Astrocyte (in vitro differentiated cells and primary cell): ENCODE results near the gene ITPR2. TPM values are rescaled to one million over a fixed set of nuclear protein-coding genes. Genes with fewer than 3 reads are reported as not detected.

Experiments used
- DNase-seq: peaks from one replicate; pipeline ENCODE4 v3.0.0-alpha.2; 2010; ENCODE audit warnings: low read depth
- FAIRE-seq: peaks from 2 replicates; lab custom pipeline; 2011; peaks lifted over from hg19 to GRCh38; lab: Jason Lieb, UNC
- H2AFZ ChIP-seq: 2 replicates; pipeline ENCODE4 v1.6.0; 2012; ENCODE audit warnings: low read depth, low read length, inconsistent platforms
- H3K27ac ChIP-seq: 2 replicates; pipeline ENCODE4 v1.5.1; 2011; ENCODE audit warnings: low read depth, low read length, inconsistent platforms
- H3K27me3 ChIP-seq: 2 replicates; pipeline ENCODE4 v1.6.0; 2011; ENCODE audit warnings: low read length, inconsistent platforms; ENCODE audit not compliant: insufficient read depth
- H3K36me3 ChIP-seq: 2 replicates; pipeline ENCODE4 v1.5.1; 2011; ENCODE audit warnings: low read length, inconsistent platforms; ENCODE audit not compliant: insufficient read depth
- H3K4me1 ChIP-seq: 2 replicates; pipeline ENCODE4 v1.5.1; 2011; ENCODE audit warnings: low read length, inconsistent platforms; ENCODE audit not compliant: insufficient read depth
- H3K4me2 ChIP-seq: 2 replicates; pipeline ENCODE4 v1.6.0; 2012; ENCODE audit warnings: low read length, inconsistent platforms
- H3K4me3 ChIP-seq: 2 replicates; pipeline ENCODE4 v1.5.1; 2011; ENCODE audit warnings: low read depth, mild to moderate bottlenecking, low read length, inconsistent platforms; ENCODE audit not compliant: insufficient read depth
- H3K79me2 ChIP-seq: 2 replicates; pipeline ENCODE4 v1.6.0; 2012; ENCODE audit warnings: mild to moderate bottlenecking, low read length, inconsistent platforms; ENCODE audit not compliant: insufficient read depth
- H3K9ac ChIP-seq: 2 replicates; pipeline ENCODE4 v1.6.0; 2012; ENCODE audit warnings: mild to moderate bottlenecking, low read length, inconsistent platforms
- H3K9me3 ChIP-seq: 2 replicates; pipeline ENCODE4 v1.5.1; 2012; ENCODE audit warnings: low read depth, mild to moderate bottlenecking, low read length, inconsistent platforms; ENCODE audit not compliant: insufficient read depth
- H4K20me1 ChIP-seq: 2 replicates; pipeline ENCODE4 v1.6.0; 2012; ENCODE audit warnings: low read length, inconsistent platforms; ENCODE audit not compliant: insufficient read depth
- H3K27ac Mint-ChIP-seq: one replicate; pipeline ENCODE4 v1.8.0; 2021; ENCODE audit warnings: mild to moderate bottlenecking, mixed read lengths; ENCODE audit not compliant: unreplicated experiment
- H3K27me3 Mint-ChIP-seq: one replicate; pipeline ENCODE4 v1.8.0; 2021; ENCODE audit warnings: low read depth, mixed read lengths; ENCODE audit not compliant: unreplicated experiment
- H3K36me3 Mint-ChIP-seq: one replicate; pipeline ENCODE4 v1.8.0; 2021; ENCODE audit warnings: low read depth, mixed read lengths; ENCODE audit not compliant: unreplicated experiment
- H3K4me1 Mint-ChIP-seq: one replicate; pipeline ENCODE4 v1.8.0; 2021; ENCODE audit warnings: low read depth, mixed read lengths; ENCODE audit not compliant: unreplicated experiment
- H3K4me3 Mint-ChIP-seq: one replicate; pipeline ENCODE4 v1.8.0; 2021; ENCODE audit warnings: mild to moderate bottlenecking, moderate library complexity, mixed read lengths; ENCODE audit not compliant: unreplicated experiment
- H3K9me3 Mint-ChIP-seq: one replicate; pipeline ENCODE4 v1.8.0; 2021; ENCODE audit warnings: mild to moderate bottlenecking, mixed read lengths; ENCODE audit not compliant: unreplicated experiment
- EZH2 ChIP-seq: IDR thresholded peaks from 2 replicates; pipeline ENCODE4 v1.6.1; 2012; ENCODE audit warnings: mild to moderate bottlenecking, low read length, inconsistent platforms; ENCODE audit not compliant: insufficient read depth
- total RNA-seq: library from RNA; stranded (reverse); gene quantifications from 2 replicates; pipeline ENCODE4 v1.2.1, GENCODE V29; 2021
- TF ChIP-seq, protein P1 (sequence below): IDR thresholded peaks from 2 replicates; pipeline ENCODE4 v1.5.1; 2011; ENCODE audit warnings: low read depth, mild to moderate bottlenecking, inconsistent platforms, low read length, moderate library complexity; ENCODE audit not compliant: insufficient read depth

The ITPR2 gene
- total RNA-seq, 1 donor from 2014 or later, result 24.4 TPM

DNA sequence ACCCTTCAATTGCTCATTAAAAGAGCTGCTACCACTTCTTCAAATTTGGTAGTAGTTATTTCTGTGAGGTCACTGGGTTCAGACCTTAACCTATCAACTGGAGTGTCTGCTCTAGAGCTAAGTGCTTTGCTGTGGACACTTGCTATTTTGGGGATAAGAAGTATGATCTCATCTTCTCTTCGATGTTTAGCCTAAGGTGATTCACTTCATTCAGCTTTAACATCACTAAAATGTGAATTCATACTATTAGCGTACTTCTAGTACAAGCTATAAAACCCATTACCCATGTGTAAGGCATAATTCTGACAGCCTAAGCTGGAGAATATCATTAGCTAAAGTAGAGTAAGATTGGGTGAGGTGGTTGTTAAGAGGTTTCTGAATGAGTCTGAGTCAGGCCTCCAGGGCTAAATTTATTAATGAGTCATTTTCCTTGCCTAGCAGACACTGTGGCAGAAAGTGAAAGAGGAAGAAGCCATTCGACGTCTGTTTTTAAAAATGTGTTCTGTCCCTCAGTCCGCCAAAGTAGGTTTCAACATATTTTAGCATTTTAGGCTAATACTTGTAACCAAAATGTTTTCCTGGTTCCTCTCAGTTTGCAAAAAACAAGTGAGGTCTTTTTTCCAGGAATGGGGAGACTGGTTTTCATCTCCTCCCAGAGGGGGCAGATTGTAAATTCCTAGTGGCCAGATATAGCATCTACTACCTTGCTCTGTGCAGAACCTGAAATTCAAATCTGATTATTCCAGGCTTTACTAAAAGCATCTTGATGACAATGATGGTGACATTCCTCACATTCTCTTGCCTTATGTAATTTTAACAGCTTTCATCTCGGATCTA lies 534.0 kb downstream of the ITPR2 start:
- Histone ChIP-seq H3K36me3 (no peaks in the 10 kb centered on the region), H3K79me2 (no peaks in the 10 kb centered on the region), H3K9me3 (no peaks in the 10 kb centered on the region), H3K9ac (peak overlapping the region; percentile 78), H3K27me3 (no peaks in the 10 kb centered on the region), H3K4me1 (peaks cover 13% of the 10 kb centered on the region), H4K20me1 (no peaks in the 10 kb centered on the region), H2AFZ (peak overlapping the region; percentile 71), H3K27ac (peak overlapping the region; percentile 83), H3K4me2 (peak overlapping the region; percentile 87), H3K4me3 (peak overlapping the region; percentile 63)
- no peaks in the 10 kb centered on the region for H3K9me3 Mint-ChIP-seq
- DNase-seq (peak; percentile 88), FAIRE-seq (peak; percentile 92)
- H3K4me3 Mint-ChIP-seq, result no peak overlapping the region
- H3K27me3 Mint-ChIP-seq, result no peaks in the 10 kb centered on the region
- H3K36me3 Mint-ChIP-seq, result no peaks in the 10 kb centered on the region
- H3K4me1 Mint-ChIP-seq, result peaks cover 27% of the 10 kb centered on the region
- H3K27ac Mint-ChIP-seq, result peak overlapping the region; percentile 54
- TF ChIP-seq EZH2, result no peak
- TF ChIP-seq, protein P1, sequence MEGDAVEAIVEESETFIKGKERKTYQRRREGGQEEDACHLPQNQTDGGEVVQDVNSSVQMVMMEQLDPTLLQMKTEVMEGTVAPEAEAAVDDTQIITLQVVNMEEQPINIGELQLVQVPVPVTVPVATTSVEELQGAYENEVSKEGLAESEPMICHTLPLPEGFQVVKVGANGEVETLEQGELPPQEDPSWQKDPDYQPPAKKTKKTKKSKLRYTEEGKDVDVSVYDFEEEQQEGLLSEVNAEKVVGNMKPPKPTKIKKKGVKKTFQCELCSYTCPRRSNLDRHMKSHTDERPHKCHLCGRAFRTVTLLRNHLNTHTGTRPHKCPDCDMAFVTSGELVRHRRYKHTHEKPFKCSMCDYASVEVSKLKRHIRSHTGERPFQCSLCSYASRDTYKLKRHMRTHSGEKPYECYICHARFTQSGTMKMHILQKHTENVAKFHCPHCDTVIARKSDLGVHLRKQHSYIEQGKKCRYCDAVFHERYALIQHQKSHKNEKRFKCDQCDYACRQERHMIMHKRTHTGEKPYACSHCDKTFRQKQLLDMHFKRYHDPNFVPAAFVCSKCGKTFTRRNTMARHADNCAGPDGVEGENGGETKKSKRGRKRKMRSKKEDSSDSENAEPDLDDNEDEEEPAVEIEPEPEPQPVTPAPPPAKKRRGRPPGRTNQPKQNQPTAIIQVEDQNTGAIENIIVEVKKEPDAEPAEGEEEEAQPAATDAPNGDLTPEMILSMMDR, result peak; percentile 54

DNA sequence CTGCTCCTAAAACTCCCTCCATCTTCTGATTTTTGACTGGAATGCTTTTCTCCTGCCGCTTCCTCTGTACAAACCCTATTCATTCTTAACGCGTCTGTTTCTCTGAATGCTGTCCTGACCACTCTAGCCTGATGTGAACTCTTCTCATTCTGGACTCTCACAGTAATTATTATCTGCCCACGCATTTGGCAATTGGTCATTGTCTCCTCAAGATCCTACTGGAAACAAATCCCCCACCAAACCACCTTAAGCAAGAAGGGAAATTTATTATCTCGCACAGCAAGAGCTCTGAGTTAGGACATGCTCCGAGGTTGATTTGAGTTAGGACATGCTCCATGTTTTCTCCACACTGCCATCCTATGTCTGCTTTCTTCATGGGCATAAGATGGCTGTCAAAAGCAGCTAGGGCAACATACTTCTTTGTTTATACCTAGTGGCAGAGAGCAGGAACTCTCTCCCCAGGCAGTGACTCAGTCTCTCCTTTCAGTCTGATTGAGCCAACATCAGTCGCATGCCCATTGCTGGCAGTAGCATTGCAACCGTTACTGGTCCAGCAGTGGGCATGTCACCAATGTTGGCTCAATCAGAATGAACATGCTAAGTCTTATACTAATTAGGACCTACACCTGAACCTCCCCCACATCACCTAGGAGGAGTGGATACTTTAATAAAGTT lies 535.5 kb downstream of the ITPR2 start:
- Mint-ChIP-seq H3K4me1 (peaks cover 37% of the 10 kb centered on the region), H3K27ac (no peak overlapping the region), H3K27me3 (no peaks in the 10 kb centered on the region), H3K9me3 (no peaks in the 10 kb centered on the region), H3K4me3 (no peak overlapping the region), H3K36me3 (no peaks in the 10 kb centered on the region)
- Histone ChIP-seq H3K27ac (no peak overlapping the region), H3K36me3 (no peaks in the 10 kb centered on the region), H3K9ac (no peak overlapping the region), H4K20me1 (no peaks in the 10 kb centered on the region), H2AFZ (no peak overlapping the region), H3K4me1 (peaks cover 13% of the 10 kb centered on the region), H3K79me2 (no peaks in the 10 kb centered on the region), H3K9me3 (no peaks in the 10 kb centered on the region), H3K4me2 (no peak overlapping the region), H3K27me3 (no peaks in the 10 kb centered on the region), H3K4me3 (no peak overlapping the region)
- peak; percentile 76 for DNase-seq
- no peak for TF ChIP-seq EZH2
- TF ChIP-seq, protein P1, result no peak
- no peak for FAIRE-seq
